WERI-Rb-1 (cell line): Measurements from ENCODE around the gene OSBPL10.

Experiments
- DNase-seq: peaks from one replicate; pipeline ENCODE4 v3.0.0-alpha.2; 2020
- H3K27ac ChIP-seq: fragments of 250-450 bp; sonication (Bioruptor Pico); 2 replicates; pipeline ENCODE4 v1.5.1; 2020; ENCODE audit warnings: mild to moderate bottlenecking, moderate library complexity
- H3K27me3 ChIP-seq: fragments of 250-450 bp; sonication (Bioruptor Pico); 2 replicates; pipeline ENCODE4 v1.5.1; 2021; ENCODE audit warnings: mild to moderate bottlenecking, low read depth, moderate library complexity; ENCODE audit not compliant: insufficient read depth, severe bottlenecking
- H3K36me3 ChIP-seq: fragments of 250-450 bp; sonication (Bioruptor Pico); 2 replicates; pipeline ENCODE4 v1.5.1; 2020; ENCODE audit warnings: mild to moderate bottlenecking, moderate library complexity
- H3K4me3 ChIP-seq: 2 replicates; pipeline ENCODE4 v1.5.1; 2011; ENCODE audit warnings: low read depth, mild to moderate bottlenecking, control low read depth, low read length
- H3K9me3 ChIP-seq: fragments of 250-450 bp; sonication (Bioruptor Pico); 2 replicates; pipeline ENCODE4 v1.5.1; 2021; ENCODE audit warnings: mild to moderate bottlenecking, moderate library complexity; ENCODE audit not compliant: severe bottlenecking
- CTCF ChIP-seq: IDR thresholded peaks from 2 replicates; pipeline ENCODE4 v1.5.1; 2011; ENCODE audit warnings: low read depth, mild to moderate bottlenecking, control low read depth, inconsistent platforms, low read length

The OSBPL10 gene

GRCh38 chr3:31815631-31816440 lies 165.2 kb downstream of the OSBPL10 start:
- Histone ChIP-seq H3K9me3 (no peaks in the 10 kb centered on the region), H3K4me3 (no peak overlapping the region), H3K27me3 (no peaks in the 10 kb centered on the region), H3K27ac (no peak overlapping the region), H3K36me3 (no peaks in the 10 kb centered on the region)
- TF ChIP-seq CTCF, result no peak
- no peak for DNase-seq

- no peak overlapping the region for H3K4me3 ChIP-seq
- H3K36me3 ChIP-seq, result no peaks in the 10 kb centered on the region
- no peak for DNase-seq
- H3K27ac ChIP-seq, result no peak overlapping the region
- no peaks in the 10 kb centered on the region for H3K27me3 ChIP-seq
- no peaks in the 10 kb centered on the region for H3K9me3 ChIP-seq
- no peak for TF ChIP-seq CTCF
Measured at GRCh38 chr3:31815006-31815405, 166.1 kb downstream of the OSBPL10 start.

GRCh38 chr3:31813686-31814085 lies 167.4 kb downstream of the OSBPL10 start:
- no peak for TF ChIP-seq CTCF
- no peak for DNase-seq
- no peaks in the 10 kb centered on the region for H3K36me3 ChIP-seq
- H3K27me3 ChIP-seq, result no peaks in the 10 kb centered on the region
- no peaks in the 10 kb centered on the region for H3K9me3 ChIP-seq
- H3K27ac ChIP-seq, result no peak overlapping the region
- H3K4me3 ChIP-seq, result no peak overlapping the region

GRCh38 chr3:31813197-31813596 lies 167.9 kb downstream of the OSBPL10 start:
- Histone ChIP-seq H3K9me3 (no peaks in the 10 kb centered on the region), H3K36me3 (no peaks in the 10 kb centered on the region), H3K27ac (no peak overlapping the region), H3K4me3 (no peak overlapping the region), H3K27me3 (no peaks in the 10 kb centered on the region)
- no peak for TF ChIP-seq CTCF
- DNase-seq, result no peak

GRCh38 chr3:31810991-31811433 lies 170.1 kb downstream of the OSBPL10 start:
- TF ChIP-seq CTCF, result no peak
- H3K36me3 ChIP-seq, result no peaks in the 10 kb centered on the region
- no peaks in the 10 kb centered on the region for H3K9me3 ChIP-seq

More at GRCh38 chr3:31810991-31811433, 170.1 kb downstream of the OSBPL10 start:
- DNase-seq, result no peak
- H3K4me3 ChIP-seq, result no peak overlapping the region
- no peak overlapping the region for H3K27ac ChIP-seq
- H3K27me3 ChIP-seq, result no peaks in the 10 kb centered on the region
